B cell (primary cell): ENCODE data around the gene CCDC93. TPM values are rescaled to one million over a fixed set of nuclear protein-coding genes. Genes with fewer than 3 reads are reported as not detected.

Experiments used
- ATAC-seq: fragments of 200-7000 bp; cut with Tn5 transposase; one replicate; pipeline ENCODE4 v1.10.0; 2021; ENCODE audit warnings: low read depth, mild to moderate bottlenecking, moderate number of reproducible peaks, moderate library complexity
- CTCF ChIA-PET: fragments of 350-600 bp; sonication (Branson Sonifier 250); formaldehyde crosslinking; loops from one replicate; lab custom pipeline; 2021; ENCODE audit warnings: antibody characterized with exemption, inconsistent platforms; lab: Charles Lee
- POLR2A ChIA-PET: fragments of 350-600 bp; sonication (Branson Sonifier 250); formaldehyde crosslinking; loops from one replicate; lab custom pipeline; 2021; ENCODE audit warnings: antibody characterized with exemption; lab: Charles Lee
- DNase-seq: peaks from one replicate; pipeline ENCODE4 v3.0.0; 2013
- H2AFZ ChIP-seq: 2 replicates; pipeline ENCODE4 v1.6.1; 2012; ENCODE audit warnings: mild to moderate bottlenecking, low read depth, low read length; ENCODE audit not compliant: insufficient read depth, poor library complexity, severe bottlenecking
- H3K27ac ChIP-seq, 2 donors: 1 replicate in 1 of 2; 2 replicates in 1 of 2; pipeline ENCODE4 v1.5.1; 2012 to 2013; ENCODE audit warnings: low read length in 2 of 2, mild to moderate bottlenecking in 2 of 2, moderate library complexity in 1 of 2
- H3K27me3 ChIP-seq, 4 experiments: fragments of 200-600 bp in 1 of 4; sonication (generic) in 1 of 4; replicated peaks in 1 of 4; 1 replicate in 2 of 4; 2 replicates in 2 of 4; pipeline versions ENCODE4 v1.6.1 to v1.7.0; 2013 to 2016; ENCODE audit warnings: low read length in 3 of 4, mild to moderate bottlenecking in 2 of 4, mixed read lengths in 1 of 4, moderate library complexity in 1 of 4; ENCODE audit not compliant: insufficient read depth in 4 of 4, control insufficient read depth in 3 of 4; ENCODE audit errors: control extremely low read depth in 1 of 4
- H3K36me3 ChIP-seq, 2 experiments: replicated peaks in 1 of 2; 1 replicate in 1 of 2; 2 replicates in 1 of 2; pipeline versions ENCODE4 v1.6.1 to v1.7.1; 2013; ENCODE audit warnings: low read length in 1 of 2; ENCODE audit not compliant: insufficient read depth in 2 of 2, control insufficient read depth in 1 of 2; ENCODE audit errors: control extremely low read depth in 1 of 2, extremely low read depth in 1 of 2
- H3K4me1 ChIP-seq, 2 donors: fragments of 200-600 bp in 1 of 2; sonication (generic) in 1 of 2; 1 replicate in 1 of 2; 2 replicates in 1 of 2; pipeline versions ENCODE4 v1.5.1 to v1.6.1; 2013 to 2017; ENCODE audit warnings: low read length in 2 of 2; ENCODE audit not compliant: control insufficient read depth in 2 of 2, insufficient read depth in 2 of 2
- H3K4me2 ChIP-seq: replicated peaks from 2 replicates; pipeline ENCODE3; 2012; ENCODE audit warnings: mild to moderate bottlenecking, low read depth, low read length; ENCODE audit not compliant: poor library complexity, severe bottlenecking
- H3K4me3 ChIP-seq, 5 experiments: fragments of 200-600 bp in 1 of 5; sonication (generic) in 1 of 5; 1 replicate in 3 of 5; 2 replicates in 2 of 5; pipeline versions ENCODE4 v1.5.1 to v1.7.0; 2011 to 2016; ENCODE audit warnings: low read length in 4 of 5, mild to moderate bottlenecking in 4 of 5, low read depth in 2 of 5, control low read depth in 1 of 5, moderate library complexity in 1 of 5; ENCODE audit not compliant: insufficient read depth in 1 of 5; ENCODE audit errors: control extremely low read depth in 1 of 5, extremely low read depth in 1 of 5
- H3K79me2 ChIP-seq: fragments of 200-600 bp; sonication (generic); one replicate; pipeline ENCODE4 v1.6.0; 2016; ENCODE audit warnings: low read length; ENCODE audit not compliant: control insufficient read depth, insufficient read depth
- H3K9ac ChIP-seq: fragments of 200-600 bp; sonication (generic); 2 replicates; pipeline ENCODE4 v1.6.1; 2017; ENCODE audit warnings: mild to moderate bottlenecking, low read length, moderate library complexity
- H3K9me3 ChIP-seq, 3 donors: one replicate each; pipeline versions ENCODE4 v1.6.1 to v1.7.1; 2013; ENCODE audit warnings: low read length in 2 of 3; ENCODE audit not compliant: control insufficient read depth in 2 of 3, insufficient read depth in 1 of 3; ENCODE audit errors: control extremely low read depth in 1 of 3
- H4K20me1 ChIP-seq: 2 replicates; pipeline ENCODE4 v1.6.0; 2012; ENCODE audit warnings: mild to moderate bottlenecking, low read length; ENCODE audit not compliant: insufficient read depth, control insufficient read depth, poor library complexity, severe bottlenecking
- H3K27ac Mint-ChIP-seq: one replicate; pipeline ENCODE4 v1.8.0; 2021; ENCODE audit warnings: mixed read lengths
- H3K27me3 Mint-ChIP-seq: one replicate; pipeline ENCODE4 v1.8.0; 2021; ENCODE audit warnings: mixed read lengths
- H3K4me1 Mint-ChIP-seq: one replicate; pipeline ENCODE4 v1.8.0; 2021; ENCODE audit warnings: mixed read lengths
- H3K4me3 Mint-ChIP-seq: one replicate; pipeline ENCODE4 v1.8.0; 2021; ENCODE audit warnings: mixed read lengths
- H3K9me3 Mint-ChIP-seq: one replicate; pipeline ENCODE4 v1.8.0; 2022; ENCODE audit warnings: mixed read lengths; ENCODE audit not compliant: insufficient read depth
- EZH2 ChIP-seq: IDR thresholded peaks from 2 replicates; pipeline ENCODE4 v1.6.1; 2012; ENCODE audit warnings: borderline replicate concordance, low read depth, mild to moderate bottlenecking, moderate library complexity, low read length; ENCODE audit not compliant: insufficient read depth, poor library complexity, severe bottlenecking
- WGBS: methylation state at CpG from one replicate; pipeline ENCODE4 v1.1.5; 2013; ENCODE audit warnings: missing lambda C conversion rate; ENCODE audit not compliant: insufficient coverage; 5-methylcytosine and 5-hydroxymethylcytosine counted together
- intact Hi-C: fragments of 100-400 bp; cut with micrococcal nuclease; formaldehyde crosslinking; loops from one replicate; pipeline ENCODE4 v1.10.0; 2022
- polyA plus RNA-seq: library from polyadenylated mRNA; depleted of rRNA; stranded (reverse); fragments of >200 nt; gene quantifications from 2 replicates; pipeline ENCODE4 v1.2.3, GENCODE V29; 2012
- total RNA-seq, 2 donors: library from RNA; stranded (reverse); fragments of 120-200 nt in 1 of 2; gene quantifications; 1 replicate in 1 of 2; 2 replicates in 1 of 2; pipeline versions ENCODE4 v1.2.3 to v1.2.4, GENCODE V29; 2013 to 2022
- TF ChIP-seq, protein P1 (sequence below): fragments of 200-600 bp; IDR thresholded peaks from one replicate; pipeline ENCODE4 v1.8.0; 2022; ENCODE audit warnings: antibody characterized with exemption, mild to moderate bottlenecking

The CCDC93 gene
- total and polyA plus RNA-seq, 2 donors (not counting 1 experiment from before 2014, with no cell fraction given), result 17.5 to 79.6 TPM

- H4K20me1 ChIP-seq, result peaks cover 8% of the 10 kb centered on the region
- H3K4me2 ChIP-seq, result no peak overlapping the region
- ChIA-PET CTCF (no interaction called here), POLR2A (no interaction called here)
- no peak overlapping the region for H3K27ac ChIP-seq
- no peaks in the 10 kb centered on the region for H3K27me3 Mint-ChIP-seq
- no peak overlapping the region for H3K27ac Mint-ChIP-seq
- H3K79me2 ChIP-seq, result no peaks in the 10 kb centered on the region
- 100% methylated on average over 2 of the region's 3 CpGs for WGBS
- no peaks in the 10 kb centered on the region for H3K4me1 ChIP-seq
- H3K9me3 Mint-ChIP-seq, result no peaks in the 10 kb centered on the region
- ATAC-seq, result no peak
- H3K27me3 ChIP-seq, result no peaks in the 10 kb centered on the region
- no peak overlapping the region for H3K4me3 ChIP-seq
- H2AFZ ChIP-seq, result no peak overlapping the region
- H3K9ac ChIP-seq, result no peak overlapping the region
- TF ChIP-seq EZH2, result no peak
- TF ChIP-seq, protein P1, sequence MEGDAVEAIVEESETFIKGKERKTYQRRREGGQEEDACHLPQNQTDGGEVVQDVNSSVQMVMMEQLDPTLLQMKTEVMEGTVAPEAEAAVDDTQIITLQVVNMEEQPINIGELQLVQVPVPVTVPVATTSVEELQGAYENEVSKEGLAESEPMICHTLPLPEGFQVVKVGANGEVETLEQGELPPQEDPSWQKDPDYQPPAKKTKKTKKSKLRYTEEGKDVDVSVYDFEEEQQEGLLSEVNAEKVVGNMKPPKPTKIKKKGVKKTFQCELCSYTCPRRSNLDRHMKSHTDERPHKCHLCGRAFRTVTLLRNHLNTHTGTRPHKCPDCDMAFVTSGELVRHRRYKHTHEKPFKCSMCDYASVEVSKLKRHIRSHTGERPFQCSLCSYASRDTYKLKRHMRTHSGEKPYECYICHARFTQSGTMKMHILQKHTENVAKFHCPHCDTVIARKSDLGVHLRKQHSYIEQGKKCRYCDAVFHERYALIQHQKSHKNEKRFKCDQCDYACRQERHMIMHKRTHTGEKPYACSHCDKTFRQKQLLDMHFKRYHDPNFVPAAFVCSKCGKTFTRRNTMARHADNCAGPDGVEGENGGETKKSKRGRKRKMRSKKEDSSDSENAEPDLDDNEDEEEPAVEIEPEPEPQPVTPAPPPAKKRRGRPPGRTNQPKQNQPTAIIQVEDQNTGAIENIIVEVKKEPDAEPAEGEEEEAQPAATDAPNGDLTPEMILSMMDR, result no peak
- DNase-seq, result no peak
- H3K36me3 ChIP-seq, result peaks cover 2 to 71% of the 10 kb centered on the region in 2 experiments
- no peaks in the 10 kb centered on the region for H3K9me3 ChIP-seq
- H3K4me1 Mint-ChIP-seq, result no peaks in the 10 kb centered on the region
- intact Hi-C loops, result no loop called here
- H3K4me3 Mint-ChIP-seq, result no peak overlapping the region
Observed at GRCh38 chr2:117976581-117976980, 37.3 kb downstream of the CCDC93 start.

- ATAC-seq (no peak), DNase-seq (no peak)
- no peaks in the 10 kb centered on the region for H3K4me1 Mint-ChIP-seq
- ChIA-PET CTCF (interaction anchor here (1.0 kb wide), 1 partner anchor 29 kb away, joined by 6 read pairs; no protein-coding TSS in a partner anchor), POLR2A (no interaction called here)
- no peaks in the 10 kb centered on the region for H3K27me3 Mint-ChIP-seq
- Histone ChIP-seq H4K20me1 (no peaks in the 10 kb centered on the region), H3K4me2 (no peak overlapping the region), H3K36me3 (peaks cover 2 to 77% of the 10 kb centered on the region in 2 experiments), H3K4me3 (no peak overlapping the region), H2AFZ (no peak overlapping the region), H3K27me3 (no peaks in the 10 kb centered on the region), H3K9me3 (no peaks in the 10 kb centered on the region), H3K9ac (no peak overlapping the region), H3K4me1 (no peaks in the 10 kb centered on the region), H3K79me2 (no peaks in the 10 kb centered on the region), H3K27ac (no peak overlapping the region)
- no peak overlapping the region for H3K27ac Mint-ChIP-seq
- TF ChIP-seq, protein P1, result no peak
- no peak for TF ChIP-seq EZH2
- intact Hi-C loops, result no loop called here
- WGBS, result 98% methylated on average over 7 of the region's 9 CpGs
- no peak overlapping the region for H3K4me3 Mint-ChIP-seq
- no peaks in the 10 kb centered on the region for H3K9me3 Mint-ChIP-seq
Observed at GRCh38 chr2:117973498-117974082, 40.3 kb downstream of the CCDC93 start.
